Measurements from ENCODE around the gene C11orf58.

Gene C11orf58

DNA sequence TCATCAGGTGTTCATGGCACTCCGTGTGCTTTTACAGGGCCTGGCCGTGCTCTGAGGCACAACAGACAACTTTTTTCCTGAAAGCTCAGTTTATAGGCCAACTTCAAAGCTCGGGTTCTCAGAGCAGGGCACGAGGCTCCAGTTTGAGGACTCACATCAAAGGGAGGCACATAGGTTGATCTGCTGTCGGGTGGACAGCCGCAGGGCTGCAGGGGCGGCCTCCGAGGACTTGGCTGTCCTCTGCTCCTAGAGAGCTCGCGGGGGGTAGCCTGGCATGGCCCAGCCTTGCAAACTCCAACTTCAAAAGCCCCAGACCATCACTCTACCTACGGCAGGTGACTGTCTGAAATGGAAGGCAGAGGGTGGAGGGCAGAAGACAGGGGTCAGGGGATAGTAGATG, 31.6 kb downstream of the C11orf58 start:
- no peak for DNase-seq

GRCh38 chr11:16771350-16772140, 33.1 kb downstream of the C11orf58 start:
- no peak for DNase-seq

DNA sequence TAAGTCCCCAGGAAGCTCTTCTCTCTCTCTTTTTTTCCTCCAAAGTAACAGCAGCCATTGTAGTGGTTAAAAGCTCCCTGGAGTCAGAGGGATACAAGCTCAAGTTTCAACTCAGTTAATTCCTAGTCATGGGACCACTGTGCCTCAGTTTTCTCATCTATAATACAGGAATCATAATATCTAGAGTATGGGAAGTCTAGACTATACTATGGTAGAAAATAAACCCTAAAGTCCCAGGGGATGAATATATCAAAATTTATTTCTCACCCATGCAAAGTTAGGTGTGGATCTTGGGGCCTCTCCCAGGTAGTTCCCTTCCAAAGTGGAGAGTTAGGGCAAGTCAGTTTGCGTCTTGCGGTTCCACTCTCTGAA, 33.7 kb downstream of the C11orf58 start:
- no peak for DNase-seq

DNA sequence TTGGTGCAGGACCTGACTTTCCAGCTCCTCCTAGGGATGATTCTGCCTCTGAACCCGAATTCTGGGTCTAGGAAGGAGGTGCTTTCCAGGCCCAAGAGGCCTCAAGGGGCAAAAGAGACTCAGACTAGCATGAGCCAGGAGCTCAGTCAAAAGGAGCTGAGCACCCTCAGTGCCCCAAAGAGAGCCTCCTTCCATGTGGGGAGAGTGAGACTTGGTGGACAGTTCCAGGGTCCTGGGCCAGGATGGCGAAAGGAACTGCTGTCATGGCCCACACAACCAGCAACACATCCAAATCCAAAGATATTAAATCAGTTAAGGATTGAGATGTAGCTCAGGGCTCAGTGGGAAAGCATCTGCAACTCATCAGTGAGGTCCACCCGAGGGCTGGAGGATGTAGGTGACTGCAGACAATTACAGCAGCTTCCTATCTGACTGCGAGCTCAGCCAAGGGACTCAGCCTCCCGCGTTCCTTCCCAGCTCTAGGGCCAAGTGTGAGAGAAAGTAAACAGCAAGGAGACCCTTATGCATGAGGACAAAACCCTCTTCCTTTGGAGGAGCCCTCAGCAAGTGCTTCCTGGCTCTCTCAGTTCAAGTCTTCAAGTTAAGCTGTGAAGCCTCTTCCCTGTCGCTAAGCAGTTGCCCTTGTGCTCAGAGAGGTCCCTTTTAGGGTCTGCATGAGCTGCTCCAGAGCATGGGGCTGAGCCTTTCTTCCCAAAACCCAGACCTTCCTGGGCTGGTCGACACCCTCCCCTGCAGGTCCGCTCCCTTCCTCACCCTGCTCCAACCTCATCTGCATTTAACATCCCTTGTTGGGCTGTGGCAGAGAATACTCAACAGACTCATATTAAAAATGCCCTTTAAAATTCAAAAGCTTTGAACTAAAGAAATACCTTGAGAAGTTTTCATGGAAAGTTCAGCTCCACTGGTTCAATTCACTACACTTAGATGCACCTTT, 35.8 kb downstream of the C11orf58 start:
- DNase-seq = no peak

DNA sequence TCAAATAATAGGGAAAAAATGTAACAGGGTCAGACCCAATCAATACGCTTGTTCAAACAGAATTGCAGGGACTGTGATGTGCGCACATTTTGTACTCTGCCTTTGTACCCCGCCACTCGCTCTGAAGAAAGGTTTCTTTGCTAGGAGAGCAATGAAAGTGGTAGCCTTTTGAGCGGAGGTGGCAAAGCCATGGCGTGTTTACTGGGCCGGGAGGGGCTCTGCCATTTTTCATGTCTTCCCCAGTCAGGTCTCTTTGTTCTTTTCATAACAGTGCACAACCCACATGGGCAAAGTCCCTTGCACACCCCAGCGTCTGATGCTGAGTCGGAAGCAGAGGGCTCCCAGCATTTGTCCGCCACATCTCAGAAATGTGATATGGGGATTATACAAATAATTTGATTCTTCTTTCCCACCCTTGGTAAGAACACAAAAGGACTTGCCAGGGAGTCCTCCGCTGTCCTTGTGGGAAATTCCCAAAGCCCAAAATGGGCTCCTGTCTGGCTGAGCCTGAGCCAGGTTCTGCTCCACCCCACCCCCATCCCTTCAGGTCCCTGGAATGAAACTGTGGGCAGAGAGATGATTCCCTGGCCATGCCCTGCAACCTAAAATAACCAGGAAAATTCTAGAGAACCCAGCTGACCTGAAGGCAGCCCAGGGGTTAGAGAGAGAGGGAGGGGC, 36.6 kb downstream of the C11orf58 start:
- no peak for DNase-seq

- DNase-seq = no peak
These were observed 37.3 kb downstream of the C11orf58 start for GRCh38 chr11:16775614-16776283.

- DNase-seq = no peak
These were observed 38.5 kb downstream of the C11orf58 start for GRCh38 chr11:16776711-16777612.

DNA sequence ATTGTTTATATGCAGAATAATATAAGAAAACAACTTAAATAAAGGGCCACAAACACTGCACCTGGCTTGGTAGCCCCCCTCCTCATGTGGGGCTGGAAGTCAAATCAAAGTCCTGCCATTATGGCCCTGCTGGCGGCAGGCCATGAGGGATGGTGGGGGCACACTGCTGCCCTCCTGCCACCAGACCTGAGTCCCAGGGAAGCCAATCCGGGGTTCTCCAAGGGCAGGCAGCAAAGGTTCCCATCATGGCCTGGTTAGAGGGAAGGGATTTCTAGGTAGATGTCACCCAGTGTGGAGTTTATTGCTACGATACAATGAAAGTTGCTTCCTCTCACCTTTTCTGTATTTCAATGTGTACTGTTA, 39.1 kb downstream of the C11orf58 start:
- no peak for DNase-seq

GRCh38 chr11:16778286-16778685, 39.8 kb downstream of the C11orf58 start:
- no peak for DNase-seq

DNA sequence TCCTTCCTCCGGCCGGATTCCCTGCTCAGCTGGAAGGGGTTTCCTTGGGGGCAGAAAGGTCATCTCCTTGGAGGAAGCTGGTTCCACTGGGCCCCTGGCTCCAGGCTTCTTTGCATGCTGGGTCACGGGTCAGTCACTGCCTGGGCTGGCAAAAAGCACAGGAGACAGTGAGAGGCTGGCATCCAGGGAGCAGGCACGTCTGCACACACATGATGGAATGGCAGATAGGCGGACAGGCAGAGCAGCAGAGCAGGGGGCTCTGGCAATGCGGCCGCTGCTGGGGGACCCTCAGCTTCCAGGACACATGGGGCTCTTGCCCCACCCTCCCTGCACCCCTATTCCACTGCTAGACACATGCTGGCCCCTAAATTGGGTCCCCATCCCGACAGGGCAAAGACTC, 40.4 kb downstream of the C11orf58 start:
- DNase-seq = no peak

DNA sequence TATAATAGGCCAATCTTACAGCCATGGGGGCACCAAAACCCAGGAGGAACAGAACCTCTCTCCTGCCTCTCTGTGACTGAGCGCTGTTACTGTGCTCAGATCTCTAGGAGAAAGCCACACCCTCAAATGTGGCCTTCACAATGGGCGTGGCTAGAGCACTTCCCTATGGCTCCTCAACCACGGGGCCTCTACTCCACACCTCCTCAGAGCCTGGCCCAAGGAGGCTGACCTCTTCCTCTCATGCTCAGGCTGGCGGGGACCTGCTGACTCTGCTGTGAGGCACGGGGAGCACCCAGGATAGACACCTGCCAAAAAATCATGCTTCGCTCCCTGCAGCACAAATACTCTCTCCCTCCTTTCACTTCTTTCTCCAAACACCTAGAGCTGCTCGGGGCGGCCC, 41.0 kb downstream of the C11orf58 start:
- DNase-seq = peak; percentile 85

DNA sequence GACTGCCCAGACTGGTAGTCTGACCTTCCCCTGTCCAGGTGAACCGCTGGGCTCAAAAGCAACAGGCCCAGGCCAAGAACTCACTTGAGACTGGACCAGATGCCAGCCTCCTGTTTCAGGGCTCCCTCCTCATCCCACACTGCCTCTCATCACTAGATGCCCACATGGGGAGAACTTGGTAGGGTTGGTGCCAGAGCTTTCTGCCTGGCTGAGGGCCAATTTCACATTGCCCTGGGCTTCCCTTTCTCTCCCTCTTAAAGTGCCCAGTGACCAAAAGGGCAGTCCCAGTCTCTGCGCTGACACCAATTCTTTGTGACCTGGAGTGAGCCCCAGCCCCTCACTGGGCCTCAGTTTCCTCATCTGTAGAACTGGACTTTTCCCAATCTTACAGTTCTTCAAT, 41.7 kb downstream of the C11orf58 start:
- DNase-seq = no peak

DNA sequence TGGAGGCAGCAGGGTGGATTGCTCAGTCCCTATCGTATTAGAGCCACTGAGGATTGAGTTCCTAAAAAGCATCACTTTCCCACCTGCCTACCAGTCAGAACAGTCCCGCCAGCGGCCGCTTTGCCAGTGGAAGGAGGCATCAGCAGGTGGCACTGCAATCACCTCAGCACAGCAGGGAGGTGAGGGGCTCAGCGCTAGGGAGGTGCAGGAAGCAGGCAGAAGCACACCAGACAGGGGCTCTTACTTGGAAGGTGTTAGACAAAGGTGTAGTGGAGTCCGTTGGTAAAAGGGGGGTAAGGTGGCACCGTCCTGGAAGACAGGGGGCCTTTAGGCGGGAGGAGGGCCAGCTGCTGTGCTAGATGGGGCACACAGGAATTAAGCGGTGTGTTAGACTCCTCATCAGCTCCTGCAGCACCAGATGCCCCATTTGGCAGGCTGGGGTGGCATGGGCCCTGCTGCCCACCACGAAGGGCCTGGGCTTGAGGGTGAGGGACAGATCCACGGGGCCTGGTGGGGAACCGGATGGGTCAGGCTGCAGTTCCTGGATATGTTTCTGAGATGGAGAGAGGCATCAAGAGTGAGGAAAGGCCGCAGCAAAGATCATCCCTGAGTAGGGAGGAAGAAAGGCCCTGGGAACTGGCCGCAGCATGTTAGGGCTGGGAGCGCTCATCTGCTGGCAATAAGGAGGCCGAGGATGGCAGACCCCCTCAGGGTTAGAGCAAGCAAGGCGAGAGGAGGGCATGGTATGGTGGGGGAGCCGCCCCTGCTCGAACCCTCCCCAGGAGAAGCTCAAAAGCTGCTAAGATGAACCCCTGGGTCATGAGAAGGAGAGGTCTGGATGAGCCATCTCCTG, 42.5 kb downstream of the C11orf58 start:
- DNase-seq = no peak

DNA sequence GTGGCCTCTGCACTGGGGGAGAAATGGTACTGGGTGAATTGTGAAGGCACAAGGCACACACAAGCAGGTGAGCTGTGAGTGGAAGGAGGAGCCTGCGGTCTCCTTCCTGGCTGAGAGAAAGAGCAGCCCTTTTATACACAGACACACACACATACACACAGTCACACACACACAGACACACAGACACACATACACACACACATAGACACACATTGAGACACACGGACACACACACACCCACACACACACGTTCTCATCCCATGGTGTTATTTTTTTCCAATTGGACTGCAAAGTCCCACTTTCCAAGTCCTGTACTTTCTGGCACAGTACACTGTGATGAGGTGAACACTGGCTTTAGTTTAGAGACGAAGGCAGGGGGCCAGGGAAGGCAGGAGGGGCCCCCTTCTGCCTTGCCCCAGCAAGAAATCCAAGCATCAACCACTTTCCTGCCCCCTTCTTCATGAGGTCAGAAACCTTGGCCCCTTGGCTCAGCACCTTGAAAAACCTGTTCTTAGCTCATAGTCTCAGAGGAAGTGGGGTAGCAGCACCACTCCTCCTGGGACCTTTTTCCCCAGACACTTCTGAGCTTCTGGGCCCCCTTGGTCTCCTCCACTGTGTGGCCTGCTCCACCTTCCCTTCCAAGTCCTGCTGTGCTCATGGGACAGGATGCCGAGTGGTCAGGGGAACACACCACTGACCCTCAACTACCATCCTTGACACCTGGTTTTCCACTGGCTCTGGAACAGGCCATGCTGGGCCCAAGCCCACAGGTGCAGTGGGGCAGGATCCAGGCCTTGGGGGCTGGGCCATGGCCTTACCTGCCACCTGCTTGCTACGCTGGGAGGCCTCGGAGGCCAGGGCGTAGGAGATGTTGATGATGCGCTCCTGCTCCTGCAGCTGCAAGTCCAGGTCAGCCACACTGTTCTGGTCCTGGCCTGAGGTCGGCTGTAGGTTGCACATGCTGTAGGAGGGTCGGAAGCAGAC, 43.8 kb downstream of the C11orf58 start:
- no peak for DNase-seq

- no peak for DNase-seq
These were observed 44.9 kb downstream of the C11orf58 start for GRCh38 chr11:16783321-16783801.

- DNase-seq = no peak
These were observed 45.6 kb downstream of the C11orf58 start for GRCh38 chr11:16784097-16784496.

GRCh38 chr11:16784666-16785065, 46.2 kb downstream of the C11orf58 start:
- peak; percentile 3 for DNase-seq

DNA sequence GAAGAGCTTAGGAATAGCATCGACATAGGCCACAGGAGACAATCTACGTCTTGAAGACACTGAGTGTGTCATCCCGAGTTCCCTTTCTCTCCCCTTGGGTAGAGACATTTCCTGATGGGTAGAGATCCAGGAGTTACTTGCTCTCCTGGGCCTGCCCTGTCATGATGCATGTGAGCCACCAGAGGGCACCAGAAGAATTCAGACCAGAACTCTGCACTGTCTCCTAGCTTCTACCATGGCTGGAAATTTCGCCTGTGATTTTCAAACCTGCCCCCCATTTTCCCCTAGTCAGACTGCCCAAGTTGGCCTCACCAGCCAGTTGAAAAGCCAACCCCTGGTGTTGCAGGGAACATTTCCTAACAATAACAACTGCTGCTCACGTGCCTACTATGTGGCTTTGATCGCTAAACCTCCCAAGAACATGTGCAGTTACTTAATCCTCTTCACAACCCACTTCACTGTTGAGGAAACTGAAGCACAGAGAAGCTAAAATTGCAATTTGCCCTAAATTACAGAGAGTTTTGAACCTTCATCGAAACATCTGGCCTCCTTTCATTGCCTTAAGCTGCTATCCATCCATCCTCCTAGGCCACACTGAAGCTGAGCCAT, 47.2 kb downstream of the C11orf58 start:
- DNase-seq = peak; percentile 78

GRCh38 chr11:16786131-16786530, 47.7 kb downstream of the C11orf58 start:
- no peak for DNase-seq
